Measurements from ENCODE around the gene YKT6. TPM values are rescaled to one million over a fixed set of nuclear protein-coding genes. Genes with fewer than 3 reads are reported as not detected.

Gene YKT6
- total RNA-seq, 1 experiment from 2014 or later, result 140 TPM

- Histone ChIP-seq H3K9me3 (no peaks in the 10 kb centered on the region), H3K4me3 (no peak overlapping the region), H3K27me3 (no peaks in the 10 kb centered on the region), H3K36me3 (no peaks in the 10 kb centered on the region)
- DNase-seq, result no peak
These were observed 19.8 kb downstream of the YKT6 start for GRCh38 chr7:44220358-44221112.

- no peaks in the 10 kb centered on the region for H3K36me3 ChIP-seq
- H3K9me3 ChIP-seq, result no peaks in the 10 kb centered on the region
- no peak overlapping the region for H3K4me3 ChIP-seq
- H3K27me3 ChIP-seq, result no peaks in the 10 kb centered on the region
- no peak for DNase-seq
These were observed 20.5 kb downstream of the YKT6 start for GRCh38 chr7:44221231-44221791.

GRCh38 chr7:44222074-44222473, 21.3 kb downstream of the YKT6 start:
- no peak for DNase-seq
- no peaks in the 10 kb centered on the region for H3K9me3 ChIP-seq
- no peak overlapping the region for H3K4me3 ChIP-seq
- no peaks in the 10 kb centered on the region for H3K27me3 ChIP-seq
- no peaks in the 10 kb centered on the region for H3K36me3 ChIP-seq

GRCh38 chr7:44222776-44223261, 22.0 kb downstream of the YKT6 start:
- Histone ChIP-seq H3K36me3 (no peaks in the 10 kb centered on the region), H3K9me3 (no peaks in the 10 kb centered on the region), H3K4me3 (no peak overlapping the region), H3K27me3 (no peaks in the 10 kb centered on the region)
- no peak for DNase-seq

- DNase-seq, result no peak
- H3K4me3 ChIP-seq, result no peak overlapping the region
- H3K27me3 ChIP-seq, result no peaks in the 10 kb centered on the region
- no peaks in the 10 kb centered on the region for H3K36me3 ChIP-seq
- no peaks in the 10 kb centered on the region for H3K9me3 ChIP-seq
These were observed 22.7 kb downstream of the YKT6 start for GRCh38 chr7:44223362-44224079.

GRCh38 chr7:44224080-44224973, 23.5 kb downstream of the YKT6 start:
- Histone ChIP-seq H3K4me3 (no peak overlapping the region), H3K27me3 (no peaks in the 10 kb centered on the region), H3K9me3 (no peaks in the 10 kb centered on the region), H3K36me3 (no peaks in the 10 kb centered on the region)
- DNase-seq, result no peak

GRCh38 chr7:44224974-44225565, 24.3 kb downstream of the YKT6 start:
- no peaks in the 10 kb centered on the region for H3K27me3 ChIP-seq
- H3K4me3 ChIP-seq, result no peak overlapping the region
- no peaks in the 10 kb centered on the region for H3K36me3 ChIP-seq
- DNase-seq, result no peak
- H3K9me3 ChIP-seq, result no peaks in the 10 kb centered on the region

- no peak for DNase-seq
- H3K9me3 ChIP-seq, result no peaks in the 10 kb centered on the region
- no peak overlapping the region for H3K4me3 ChIP-seq
- H3K36me3 ChIP-seq, result no peaks in the 10 kb centered on the region
- no peaks in the 10 kb centered on the region for H3K27me3 ChIP-seq
These were observed 25.0 kb downstream of the YKT6 start for GRCh38 chr7:44225566-44226395.

- Histone ChIP-seq H3K27me3 (no peaks in the 10 kb centered on the region), H3K36me3 (no peaks in the 10 kb centered on the region), H3K9me3 (no peaks in the 10 kb centered on the region), H3K4me3 (no peak overlapping the region)
- DNase-seq, result no peak
These were observed 25.6 kb downstream of the YKT6 start for GRCh38 chr7:44226396-44226753.

- Histone ChIP-seq H3K27me3 (no peaks in the 10 kb centered on the region), H3K4me3 (no peak overlapping the region), H3K36me3 (no peaks in the 10 kb centered on the region)
These were observed 27.1 kb downstream of the YKT6 start for GRCh38 chr7:44227911-44228310.

GRCh38 chr7:44228571-44229350, 28.0 kb downstream of the YKT6 start:
- Histone ChIP-seq H3K27me3 (no peaks in the 10 kb centered on the region), H3K9me3 (no peaks in the 10 kb centered on the region), H3K4me3 (no peak overlapping the region), H3K36me3 (no peaks in the 10 kb centered on the region)
- DNase-seq, result no peak

More at GRCh38 chr7:44227911-44228310, 27.1 kb downstream of the YKT6 start:
- DNase-seq, result no peak
- H3K9me3 ChIP-seq, result no peaks in the 10 kb centered on the region

GRCh38 chr7:44229546-44230105, 28.8 kb downstream of the YKT6 start:
- Histone ChIP-seq H3K36me3 (no peaks in the 10 kb centered on the region), H3K4me3 (no peak overlapping the region), H3K27me3 (no peaks in the 10 kb centered on the region), H3K9me3 (no peaks in the 10 kb centered on the region)
- DNase-seq, result no peak

GRCh38 chr7:44230286-44230685, 29.5 kb downstream of the YKT6 start:
- Histone ChIP-seq H3K9me3 (no peaks in the 10 kb centered on the region), H3K36me3 (no peaks in the 10 kb centered on the region), H3K27me3 (no peaks in the 10 kb centered on the region), H3K4me3 (no peak overlapping the region)
- no peak for DNase-seq

GRCh38 chr7:44231088-44231487, 30.3 kb downstream of the YKT6 start:
- no peak for DNase-seq
- no peaks in the 10 kb centered on the region for H3K9me3 ChIP-seq
- H3K36me3 ChIP-seq, result no peaks in the 10 kb centered on the region
- no peak overlapping the region for H3K4me3 ChIP-seq
- no peaks in the 10 kb centered on the region for H3K27me3 ChIP-seq

GRCh38 chr7:44232396-44232795, 31.6 kb downstream of the YKT6 start:
- Histone ChIP-seq H3K4me3 (no peak overlapping the region), H3K36me3 (no peaks in the 10 kb centered on the region), H3K9me3 (no peaks in the 10 kb centered on the region), H3K27me3 (no peaks in the 10 kb centered on the region)
- DNase-seq, result no peak
